ENCODE measurements around the gene PHF20.
"Not testable (repeated sequence)": the region's sequence is repeated elsewhere in the genome, so short reads cannot be mapped to it uniquely, and the experiment has no call there.

PHF20 gene
- 125 to 154 (median 126) reads per million in 4 donors for total RNA-seq

DNA sequence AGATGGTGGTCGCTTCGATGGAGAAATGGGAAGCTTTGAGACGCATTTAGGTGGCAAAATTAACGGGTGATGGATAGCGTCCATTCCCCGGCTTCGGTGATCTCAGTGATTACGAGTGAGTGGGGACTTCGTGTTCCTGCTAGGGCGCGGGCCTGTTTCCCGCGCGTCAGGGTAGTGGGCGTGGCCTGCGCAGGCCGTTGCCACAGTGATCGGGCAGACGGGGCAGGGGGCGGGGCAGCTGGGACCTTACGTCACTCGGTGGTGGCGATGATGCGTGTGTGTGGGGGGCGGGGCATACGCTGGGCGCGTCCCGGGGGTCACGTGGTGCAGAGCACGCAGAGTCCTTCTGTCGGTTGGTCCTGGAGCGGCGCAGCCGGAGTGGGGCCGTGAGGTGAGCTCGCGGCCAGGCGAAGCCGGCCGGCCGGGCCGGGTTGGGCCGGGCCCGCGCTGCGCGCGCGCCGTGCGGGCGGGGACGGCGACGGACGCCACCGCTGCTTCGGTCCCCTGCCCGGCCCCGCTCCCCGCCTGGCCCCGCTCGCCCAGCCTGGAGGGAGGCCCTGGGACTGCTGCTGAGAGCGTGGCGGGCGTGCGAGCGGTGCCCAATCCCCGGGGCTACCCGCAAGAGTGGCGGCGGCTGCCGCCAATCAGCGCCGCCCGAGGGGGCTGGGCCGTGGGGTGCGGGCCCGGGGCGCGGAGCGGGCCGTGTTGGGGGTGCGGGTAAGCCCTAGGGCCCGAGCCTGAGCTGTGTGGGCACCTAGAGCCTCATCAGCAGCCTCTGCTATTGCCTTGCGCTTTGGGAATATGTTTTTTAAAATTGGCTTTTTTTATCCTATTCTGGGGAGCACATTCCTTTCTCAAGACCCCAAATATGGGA, at the start of gene PHF20:
PHF20 (plus strand) TSS at position 327 of the 874 bp plus-strand sequence. CDS start 29,508 bp downstream, outside the sequence.
- peak; percentile 99 to 100 (median 100) for DNase-seq

DNA sequence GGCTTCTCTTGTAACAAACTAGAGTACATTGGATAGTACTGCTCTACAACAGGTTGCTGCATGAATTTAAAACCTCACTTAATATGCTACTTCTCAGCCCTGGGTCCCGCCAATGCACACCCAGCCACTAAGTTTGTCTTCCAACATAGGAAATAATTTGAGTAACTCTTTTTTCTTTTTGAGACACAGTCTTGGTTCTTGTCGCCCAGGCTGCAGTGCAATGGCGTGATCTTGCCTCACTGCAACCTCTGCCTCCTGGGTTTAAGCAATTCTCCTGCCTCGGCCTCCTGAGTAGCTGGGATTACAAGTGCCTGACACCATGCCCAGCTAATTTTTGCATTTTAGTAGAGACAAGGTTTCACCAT, 48.6 kb upstream of the PHF20 start:
- not testable (repeated sequence) for DNase-seq

DNA sequence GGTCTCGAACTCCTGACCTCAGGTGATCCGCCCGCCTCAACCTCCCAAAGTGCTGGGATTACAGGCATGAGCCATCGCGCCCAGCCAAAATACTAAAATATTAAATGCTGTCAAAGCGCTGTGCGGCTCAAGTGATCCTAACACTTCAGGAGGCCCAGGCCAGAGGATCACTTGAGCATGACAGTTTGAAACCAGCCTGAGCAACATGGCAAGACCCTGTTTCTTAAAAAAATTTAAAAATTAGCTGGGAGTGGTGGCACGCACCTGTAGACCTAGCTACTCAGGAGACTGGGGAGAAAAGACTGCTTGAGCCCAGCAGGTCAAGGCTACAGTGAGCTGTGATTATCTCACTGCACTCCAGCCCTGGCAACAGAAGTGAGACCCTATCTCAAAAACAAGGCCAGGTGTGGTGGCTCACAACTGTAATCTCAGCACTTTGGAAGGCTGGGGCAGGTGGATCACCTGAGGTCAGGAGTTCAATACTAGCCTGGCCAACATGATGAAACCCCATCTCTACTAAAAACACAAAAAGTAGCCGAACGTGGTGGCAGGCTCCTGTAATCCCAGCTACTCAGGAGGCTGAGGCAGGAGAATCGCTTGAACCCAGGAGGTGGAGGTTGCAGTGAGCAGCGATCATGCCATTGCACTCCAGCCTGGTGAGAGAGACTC, 48.0 kb upstream of the PHF20 start:
- not testable (repeated sequence) for DNase-seq

DNA sequence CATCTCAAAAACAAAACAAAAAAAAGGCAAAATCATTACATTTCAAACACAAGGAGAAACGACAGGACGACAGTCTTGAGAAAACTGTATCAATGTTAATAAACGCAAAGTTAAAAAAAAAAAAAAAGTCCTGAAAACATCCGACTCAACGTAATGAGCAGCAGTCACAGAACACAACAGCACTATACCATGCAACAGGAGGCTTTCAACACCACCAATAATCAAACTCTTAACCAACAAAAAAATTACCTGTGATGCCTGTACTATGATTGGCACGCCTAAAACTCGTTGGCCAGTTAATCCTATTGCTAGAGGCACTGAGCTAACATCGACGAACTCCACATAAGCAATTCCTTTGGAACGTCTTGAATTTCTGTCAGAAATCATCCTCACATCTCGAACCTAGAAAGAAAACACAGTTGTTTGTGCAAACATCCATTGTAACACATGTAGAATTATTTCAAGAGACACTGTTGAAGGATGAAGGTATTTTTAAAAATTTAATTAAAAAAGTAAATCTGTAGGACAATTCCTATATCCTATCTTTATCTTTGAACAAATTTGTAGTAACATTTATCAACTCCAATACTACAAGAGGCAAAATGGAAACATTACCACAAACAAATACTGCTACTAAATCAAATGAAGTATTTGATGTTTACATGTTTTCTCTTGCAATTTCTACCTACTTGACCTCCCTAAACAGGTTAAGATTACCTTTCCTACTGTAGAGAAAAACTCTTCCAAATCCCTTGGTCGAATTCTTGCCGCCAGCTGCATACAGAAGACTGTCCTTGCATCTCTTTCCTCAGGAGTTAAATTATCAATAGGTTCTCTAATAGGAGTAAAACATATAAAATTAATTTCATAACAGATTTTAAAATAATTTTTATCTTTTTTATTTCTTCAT, 47.2 kb upstream of the PHF20 start:
- no peak for DNase-seq

DNA sequence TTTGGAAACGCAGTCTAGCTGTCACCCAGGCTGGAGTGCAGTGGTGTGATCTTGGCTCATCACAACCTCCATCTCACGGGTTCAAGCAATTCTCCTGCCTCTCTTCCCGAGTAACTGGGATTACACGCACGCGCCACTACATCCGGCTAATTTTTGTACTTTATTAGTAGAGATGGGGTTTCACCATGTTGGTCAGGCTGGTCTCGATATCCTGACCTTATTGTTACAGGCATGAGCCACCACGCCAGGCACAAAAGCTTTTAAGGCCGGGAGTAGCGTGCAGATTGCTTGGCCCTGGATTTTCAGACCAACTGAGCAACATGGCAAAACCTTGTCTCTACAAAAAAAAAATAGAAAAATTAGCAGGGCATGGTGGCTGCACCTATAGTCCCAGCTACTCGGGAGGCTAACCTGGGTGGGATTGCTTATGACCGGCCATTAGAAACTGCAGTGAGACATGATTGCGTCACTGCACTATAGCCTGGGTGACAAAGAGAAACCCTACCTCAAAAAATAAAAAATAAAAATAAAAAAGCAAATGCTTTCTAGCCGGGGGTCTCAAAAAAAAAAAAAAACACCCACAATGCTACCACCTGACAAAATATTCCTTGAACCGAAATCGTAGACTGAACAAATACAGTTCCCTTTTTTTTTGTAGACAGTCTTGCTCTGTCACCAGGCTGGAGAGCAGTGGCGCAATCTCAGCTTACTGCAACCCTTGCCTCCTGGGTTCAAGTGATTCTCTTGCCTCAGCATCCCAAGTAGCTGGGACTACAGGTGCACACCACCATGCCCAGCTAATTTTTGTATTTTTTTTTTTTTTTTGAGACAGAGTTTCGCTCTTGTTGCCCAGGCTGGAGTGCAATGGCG, 44.7 kb upstream of the PHF20 start:
- no peak for DNase-seq

DNA sequence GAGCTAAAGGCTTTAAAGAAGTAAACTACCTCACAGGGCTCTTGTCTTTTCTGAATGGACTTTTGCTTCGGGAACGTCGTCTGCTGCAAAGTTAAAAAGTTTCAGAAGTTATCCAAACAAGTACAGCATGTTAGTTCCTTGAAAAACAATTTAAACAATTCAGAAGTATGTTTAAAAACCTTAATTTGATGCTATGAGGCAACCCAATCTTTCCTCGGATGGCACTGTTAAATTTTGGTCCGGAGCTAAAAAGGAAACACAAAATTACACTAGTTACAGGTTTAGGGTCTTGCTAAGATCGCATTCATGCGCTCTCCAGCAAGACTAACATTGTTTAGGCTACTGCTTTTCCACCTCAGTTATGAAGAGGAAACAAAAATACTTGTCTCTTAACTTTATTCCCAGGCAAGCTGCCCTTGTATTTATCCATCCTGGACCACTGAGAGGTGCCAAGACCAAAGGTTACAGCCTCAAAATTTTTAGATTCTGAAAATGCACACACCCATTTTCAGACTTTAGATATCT, 42.5 kb upstream of the PHF20 start:
- DNase-seq, result no peak

DNA sequence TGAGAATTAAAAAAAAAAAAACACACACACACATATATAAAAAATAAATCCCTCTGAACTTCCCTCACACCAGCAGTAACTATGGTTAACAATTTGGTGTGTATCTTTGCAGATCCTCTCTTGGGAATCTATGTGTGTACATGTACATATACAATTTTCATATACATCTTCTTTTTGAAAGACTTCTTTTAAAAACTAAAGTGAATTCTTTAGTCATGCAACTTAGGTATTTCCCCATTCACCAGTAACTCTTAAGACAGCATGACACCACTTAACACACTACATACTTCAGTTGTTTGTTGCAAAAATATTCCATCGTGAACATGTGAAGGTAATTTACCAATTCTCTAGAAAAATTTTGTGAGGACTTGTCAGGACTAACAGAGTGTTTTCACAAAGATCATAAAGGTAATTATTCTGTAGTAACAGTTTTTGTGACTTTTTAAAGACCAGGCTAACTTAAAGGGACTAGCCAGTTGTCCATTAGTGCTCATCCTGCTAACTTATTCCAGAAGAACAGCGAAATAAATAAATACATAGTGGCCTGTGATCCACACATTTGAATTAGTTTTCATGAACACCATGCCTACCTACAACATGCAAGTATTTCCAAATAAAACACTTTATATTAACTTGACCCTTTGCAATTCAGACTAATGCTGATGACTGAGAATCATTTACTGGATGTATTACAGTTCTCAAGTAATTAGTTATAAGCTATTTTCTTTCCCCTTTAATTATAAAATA, 41.8 kb upstream of the PHF20 start:
- no peak for DNase-seq

DNA sequence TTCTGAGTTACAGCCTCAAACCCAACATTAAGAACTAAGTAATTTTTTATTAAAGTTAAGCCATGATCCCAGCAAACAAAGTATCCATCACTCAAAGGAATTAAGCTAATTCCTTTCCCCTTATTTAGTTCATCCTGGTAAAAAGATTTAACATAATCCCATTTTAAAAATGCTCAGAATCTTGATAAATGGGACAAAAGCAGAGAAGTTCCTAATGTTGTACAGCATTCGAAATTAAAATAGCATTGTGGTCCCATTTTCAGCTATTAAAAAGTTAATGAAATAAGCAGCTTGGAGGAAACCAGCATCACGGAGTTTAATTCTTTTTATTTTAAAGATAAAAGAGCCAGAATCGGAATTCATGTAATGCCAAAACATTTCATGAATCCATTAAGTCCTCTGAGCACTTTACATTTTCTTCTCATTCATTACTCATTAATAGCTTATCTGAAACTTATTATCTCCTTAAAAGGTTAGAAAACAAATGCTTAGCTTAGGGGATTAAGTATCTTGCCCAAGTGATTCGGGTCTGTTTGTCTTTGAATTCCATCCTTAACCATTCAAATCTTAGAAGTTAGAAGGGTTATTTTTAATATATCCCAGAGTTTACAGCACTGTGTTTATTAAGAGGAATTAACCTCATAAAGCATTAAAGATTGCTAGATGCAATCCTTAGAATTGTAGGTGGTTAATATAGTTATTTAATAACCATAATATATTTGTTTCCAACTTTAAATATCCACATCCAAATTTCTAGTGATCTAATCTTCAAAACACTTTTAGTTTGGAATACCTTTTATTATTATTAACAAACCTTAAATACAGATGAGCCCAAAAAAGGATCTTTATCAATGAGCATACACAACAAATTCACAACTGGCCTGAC, 41.0 kb upstream of the PHF20 start:
- no peak for DNase-seq

DNA sequence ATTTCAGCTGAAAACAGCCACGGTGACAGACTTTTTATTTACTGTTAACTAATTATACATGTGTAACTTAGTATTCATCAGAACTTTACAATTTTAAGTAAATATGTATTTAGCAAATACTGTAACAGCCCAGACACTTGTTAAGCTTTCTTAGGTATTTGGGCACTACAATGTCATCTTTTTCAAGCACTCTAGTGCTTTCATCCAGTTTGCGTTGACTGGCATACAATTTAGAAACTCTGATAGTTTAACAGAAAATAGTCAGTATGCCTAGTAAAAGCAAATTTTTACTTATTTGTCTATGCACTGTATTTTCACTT, 40.4 kb upstream of the PHF20 start:
- DNase-seq, result no peak

DNA sequence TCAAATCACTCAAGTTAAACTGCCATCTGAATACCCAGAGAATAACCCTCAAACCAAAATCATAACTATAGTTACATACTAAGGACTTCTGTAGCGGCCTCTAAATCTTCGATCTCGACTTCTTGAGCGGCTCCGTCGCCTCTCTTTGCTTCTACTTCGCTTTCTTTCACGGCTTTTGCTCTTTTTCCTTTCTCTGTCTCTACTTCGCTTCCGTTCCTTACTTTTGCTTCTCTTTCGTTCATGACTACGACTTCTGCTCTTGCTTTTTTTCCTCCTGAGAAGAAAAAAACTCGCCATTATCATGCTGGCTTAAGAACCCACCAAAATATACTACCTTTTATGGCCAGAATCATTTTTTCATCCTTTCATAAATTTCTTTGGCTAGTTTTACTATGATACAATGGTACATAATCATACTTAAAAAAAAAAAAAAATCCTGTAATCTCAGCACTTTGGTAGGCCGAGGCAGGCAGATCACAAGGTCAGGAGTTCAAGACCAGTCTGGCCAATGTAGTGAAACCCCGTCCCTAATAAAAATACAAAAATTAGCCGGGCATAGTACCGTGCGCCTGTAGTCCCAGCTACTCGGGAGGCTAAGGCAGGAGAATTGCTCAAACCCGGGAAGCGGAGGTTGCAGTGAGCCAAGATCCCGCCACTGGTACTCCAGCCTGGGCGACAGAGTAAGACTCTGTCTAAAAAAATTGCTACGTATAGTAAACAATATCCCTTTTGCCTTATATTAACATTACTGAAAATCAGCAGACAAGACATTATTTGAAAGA, 39.8 kb upstream of the PHF20 start:
- no peak for DNase-seq

DNA sequence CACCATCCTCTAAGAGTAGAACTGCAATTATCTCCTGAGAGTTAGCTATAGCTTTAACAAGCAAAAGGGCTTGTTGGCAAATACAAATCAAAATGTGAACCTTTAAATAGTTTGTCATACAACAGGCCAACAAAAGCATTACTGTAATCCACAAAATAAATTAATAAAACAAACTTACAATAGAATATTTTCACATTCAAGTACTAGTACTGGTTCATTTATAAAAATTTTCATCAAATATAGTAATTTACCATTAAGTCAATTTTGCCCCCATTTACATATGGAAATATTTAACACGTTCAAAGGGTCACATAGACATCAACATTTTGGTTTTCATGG, 39.2 kb upstream of the PHF20 start:
- DNase-seq, result no peak

DNA sequence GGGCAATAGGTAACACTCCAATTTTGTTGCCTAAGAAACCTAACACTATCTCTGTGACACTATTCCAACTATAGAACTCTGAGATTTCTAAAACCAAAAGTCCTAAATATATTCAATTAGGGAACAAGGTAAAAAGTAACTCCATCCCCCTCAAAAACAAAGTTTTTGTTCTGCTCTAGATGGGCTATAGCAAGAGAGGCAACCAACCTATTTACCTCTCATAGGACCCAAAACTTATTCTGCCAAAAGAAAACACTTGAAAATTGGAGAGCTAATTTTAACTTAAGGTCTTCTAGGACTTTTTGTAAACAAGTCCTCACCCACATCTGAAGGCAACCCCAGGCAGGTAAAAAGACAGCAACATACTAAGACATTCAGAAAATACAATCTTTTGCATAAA, 37.4 kb upstream of the PHF20 start:
- DNase-seq, result no peak

DNA sequence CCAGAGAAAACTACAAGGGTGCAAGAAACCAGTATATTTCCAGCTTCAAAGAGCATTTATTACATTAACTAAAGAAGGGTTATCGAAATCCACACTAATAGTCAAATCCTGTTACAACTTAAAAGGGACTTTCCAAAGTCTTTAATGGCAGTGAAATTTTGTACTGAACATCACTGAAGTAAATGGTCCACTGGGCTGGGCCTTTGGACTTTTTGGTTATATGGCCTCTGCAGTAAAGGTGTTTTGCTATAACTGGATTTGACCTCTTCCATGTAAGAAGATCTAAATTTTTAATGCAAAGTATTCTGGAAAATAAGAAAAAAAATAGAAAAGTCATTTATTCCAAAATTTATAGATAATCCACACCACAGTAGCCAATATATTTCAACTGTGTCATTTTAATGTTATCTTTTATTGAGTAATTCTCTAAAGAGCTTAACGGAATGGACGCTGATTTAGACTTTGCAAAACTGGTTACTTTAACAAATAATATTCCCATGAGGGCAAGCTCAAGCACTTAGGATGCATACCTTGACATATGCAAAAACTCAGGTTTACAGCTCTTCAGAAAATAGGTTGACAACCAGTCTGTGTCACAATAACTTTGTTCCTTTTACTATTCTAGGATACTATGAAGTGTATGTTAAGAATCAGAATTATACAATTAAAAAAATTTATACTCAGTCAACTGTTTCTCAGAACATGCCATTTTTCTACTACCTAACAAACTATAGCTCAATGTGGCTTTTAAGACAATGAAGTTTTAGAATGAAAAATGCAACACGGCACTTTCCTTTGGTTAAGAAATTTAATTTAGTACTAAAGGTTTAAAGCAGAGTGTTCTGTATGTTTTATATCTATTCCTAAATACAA, 36.8 kb upstream of the PHF20 start:
- no peak for DNase-seq

DNA sequence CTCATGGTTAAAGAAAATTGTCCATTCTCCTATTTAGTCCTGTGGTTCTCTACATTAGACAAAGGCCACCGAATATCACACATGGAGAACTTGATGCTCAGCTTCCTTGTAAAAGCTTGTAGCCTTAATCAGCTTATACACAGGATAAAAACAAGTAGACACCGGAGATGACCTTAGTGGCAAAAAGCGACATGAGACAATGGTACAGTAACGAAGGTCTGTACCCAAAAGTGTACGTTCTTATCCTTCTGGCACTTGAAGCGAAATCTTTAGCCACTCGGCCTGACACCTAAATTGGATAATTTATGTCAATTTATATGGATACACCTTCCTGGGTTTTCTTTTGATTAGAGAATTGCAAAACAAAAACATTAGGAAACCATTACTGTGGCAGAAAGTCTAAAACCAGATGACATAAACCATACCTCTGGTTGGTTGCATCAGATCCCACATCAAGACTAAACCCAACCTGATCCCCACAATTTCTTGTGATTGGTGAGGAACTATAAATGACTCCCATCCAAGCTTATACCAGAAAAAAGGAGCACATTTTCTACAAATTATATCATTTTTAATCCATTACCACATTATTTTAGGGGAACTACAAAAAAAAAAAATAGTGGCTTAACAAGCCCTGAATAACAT, 35.9 kb upstream of the PHF20 start:
- no peak for DNase-seq

DNA sequence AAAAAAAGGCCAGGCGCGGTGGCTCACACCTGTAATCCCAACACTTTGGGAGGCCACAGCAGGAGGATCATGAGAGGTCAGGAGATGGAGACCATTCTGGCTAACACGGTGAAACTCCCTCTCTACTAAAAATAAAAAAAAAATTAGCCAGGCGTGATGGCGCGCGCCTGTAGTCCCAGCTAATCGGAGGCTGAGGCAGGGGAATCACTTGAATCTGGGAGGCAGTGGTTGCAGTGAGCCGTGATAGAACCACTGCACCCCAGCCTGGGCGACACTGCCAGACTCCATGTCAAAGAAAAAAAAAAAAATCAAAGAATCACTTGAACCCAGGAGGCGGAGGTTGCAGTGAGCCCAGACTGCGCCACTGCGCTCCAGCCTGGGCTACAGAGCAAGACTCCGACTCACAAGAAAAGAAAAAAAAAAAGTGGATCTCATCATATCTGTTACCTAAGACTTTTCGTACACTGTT, 33.9 kb upstream of the PHF20 start:
- no peak for DNase-seq

DNA sequence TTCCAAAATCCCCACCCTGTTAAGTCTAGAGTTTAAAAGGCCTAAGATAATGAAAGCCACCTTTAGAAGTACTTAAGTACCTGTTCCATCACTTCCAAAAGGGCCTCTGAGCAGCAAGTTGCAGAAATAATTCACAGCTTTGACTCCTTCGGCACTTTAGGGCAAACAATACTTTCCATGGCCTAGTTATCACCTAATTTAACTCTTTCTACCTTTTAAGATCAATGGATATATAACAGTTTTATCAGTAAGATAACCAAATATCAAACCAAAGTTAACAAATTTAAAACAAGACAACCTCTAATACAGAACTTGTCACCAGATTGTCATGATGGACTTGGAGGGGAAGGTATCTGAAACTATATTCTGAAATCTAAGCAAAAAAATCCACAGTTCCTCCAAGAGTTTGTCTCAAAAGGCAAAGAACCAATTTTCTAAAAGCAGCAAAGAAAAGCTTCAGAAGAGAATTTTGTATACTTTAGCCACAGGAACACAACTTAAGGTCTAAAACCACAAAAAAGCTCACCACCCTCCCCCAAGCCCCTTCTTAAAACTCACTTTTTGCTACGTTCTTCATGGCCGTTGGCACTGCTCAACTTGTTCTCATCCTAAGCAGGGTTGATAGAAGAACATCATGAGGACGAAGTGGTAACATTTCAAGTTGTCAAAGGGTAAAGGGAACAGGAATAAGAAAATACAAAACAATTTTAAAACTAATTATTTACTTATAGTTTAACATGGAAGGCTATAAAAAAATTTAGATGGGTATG, 33.2 kb upstream of the PHF20 start:
- no peak for DNase-seq

Measured in T-helper 1 cell (primary cell).